Liver (tissue), 9 donors: ENCODE measurements around the gene SNX6. TPM values are rescaled to one million over a fixed set of nuclear protein-coding genes. Genes with fewer than 3 reads are reported as not detected.

ENCODE experiments used
- DNase-seq: peaks from one replicate; pipeline ENCODE4 v3.0.0-alpha.2; 2017; ENCODE audit warnings: low spot score
- H3K27ac ChIP-seq, 2 donors: one replicate each; pipeline ENCODE4 v1.7.0; 2013; ENCODE audit warnings: inconsistent platforms in 2 of 2, low read length in 2 of 2, control low read depth in 1 of 2, low read depth in 1 of 2, mild to moderate bottlenecking in 1 of 2
- H3K27me3 ChIP-seq, 4 donors: one replicate each; pipeline versions ENCODE4 v1.6.1 to v1.7.0; 2013; ENCODE audit warnings: low read length in 3 of 4, inconsistent platforms in 1 of 4, mild to moderate bottlenecking in 1 of 4, moderate library complexity in 1 of 4; ENCODE audit not compliant: control insufficient read depth in 4 of 4, insufficient read depth in 4 of 4
- H3K36me3 ChIP-seq, 4 donors: one replicate each; pipeline versions ENCODE4 v1.6.1 to v1.7.0; 2013; ENCODE audit warnings: low read length in 3 of 4, mild to moderate bottlenecking in 3 of 4, low read depth in 1 of 4, moderate library complexity in 1 of 4; ENCODE audit not compliant: control insufficient read depth in 4 of 4, insufficient read depth in 3 of 4
- H3K4me1 ChIP-seq, 4 donors: one replicate each; pipeline versions ENCODE4 v1.6.1 to v1.7.0; 2013; ENCODE audit warnings: low read length in 3 of 4, mild to moderate bottlenecking in 3 of 4, moderate library complexity in 1 of 4; ENCODE audit not compliant: control insufficient read depth in 4 of 4, insufficient read depth in 4 of 4
- H3K4me3 ChIP-seq, 3 donors: one replicate each; pipeline versions ENCODE4 v1.6.1 to v1.7.0; 2013; ENCODE audit warnings: low read length in 3 of 3, control low read depth in 1 of 3, low read depth in 1 of 3, mild to moderate bottlenecking in 1 of 3
- H3K9ac ChIP-seq, 2 donors: one replicate each; pipeline ENCODE4 v1.7.0; 2013; ENCODE audit warnings: low read length in 2 of 2, mild to moderate bottlenecking in 2 of 2, moderate library complexity in 2 of 2, control low read depth in 1 of 2, low read depth in 1 of 2
- H3K9me3 ChIP-seq, 4 donors: one replicate each; pipeline versions ENCODE4 v1.6.1 to v1.7.0; 2013; ENCODE audit warnings: low read length in 3 of 4; ENCODE audit not compliant: control insufficient read depth in 4 of 4
- ATF3 ChIP-seq: IDR thresholded peaks from 2 replicates; pipeline ENCODE4 v1.6.1; 2016; ENCODE audit warnings: antibody characterized with exemption
- EGR1 ChIP-seq, 2 donors: IDR thresholded peaks; 2 replicates each; pipeline ENCODE4 v1.6.1; 2016 to 2018; ENCODE audit warnings: antibody characterized with exemption in 2 of 2, low read depth in 2 of 2
- FOXA1 ChIP-seq: IDR thresholded peaks from 2 replicates; pipeline ENCODE4 v1.6.1; 2016; ENCODE audit warnings: antibody characterized with exemption
- HNF4G ChIP-seq: IDR thresholded peaks from 2 replicates; pipeline ENCODE4 v1.6.1; 2016; ENCODE audit warnings: antibody characterized with exemption
- JUND ChIP-seq, 2 donors: IDR thresholded peaks; 2 replicates each; pipeline ENCODE4 v1.6.1; 2016; ENCODE audit warnings: antibody characterized with exemption in 2 of 2
- NR2F2 ChIP-seq: IDR thresholded peaks from 2 replicates; pipeline ENCODE4 v1.6.1; 2016; ENCODE audit warnings: antibody characterized with exemption
- REST ChIP-seq: IDR thresholded peaks from 2 replicates; pipeline ENCODE4 v1.6.1; 2016; ENCODE audit warnings: antibody characterized with exemption, mild to moderate bottlenecking
- RXRA ChIP-seq, 2 donors: IDR thresholded peaks; 2 replicates each; pipeline ENCODE4 v1.6.1; 2017 to 2018; ENCODE audit warnings: antibody characterized with exemption in 2 of 2, mild to moderate bottlenecking in 1 of 2
- SP1 ChIP-seq: IDR thresholded peaks from 2 replicates; pipeline ENCODE4 v1.6.1; 2018; ENCODE audit warnings: antibody characterized with exemption, mild to moderate bottlenecking
- ZBTB33 ChIP-seq: IDR thresholded peaks from 2 replicates; pipeline ENCODE4 v1.6.1; 2016; ENCODE audit warnings: antibody characterized with exemption
- WGBS: extraction: QIAGEN DNeasy Blood & Tissue Kit; methylation state at CpG from one replicate; pipeline ENCODE4 v1.1.7; 2013; 5-methylcytosine and 5-hydroxymethylcytosine counted together
- polyA plus RNA-seq, 2 donors: library from polyadenylated mRNA; stranded (reverse) in 1 of 2; unstranded in 1 of 2; fragments of 200-250 nt in 1 of 2; fragments of >200 nt in 1 of 2; fragmentation: Nextera tagmentation in 1 of 2; extraction: Ambion mirVana in 1 of 2; gene quantifications; one replicate each; pipeline versions ENCODE4 v1.2.1 to v1.2.3, GENCODE V29; 2013 to 2015
- total RNA-seq, 2 donors: library from RNA; depleted of rRNA; stranded (reverse); fragments of >200 nt; gene quantifications; one replicate each; pipeline ENCODE4 v1.2.3, GENCODE V29; 2014
- donor health status: healthy.
- donor health status: healthy.
- donor health status: healthy.
- donor health status: healthy.
- donor health status: healthy.

SNX6 gene
- total and polyA plus RNA-seq, 4 donors: 23.5 to 62.2 (median 42.0) TPM

- Histone ChIP-seq H3K9ac (no peak overlapping the region), H3K4me3 (no peak overlapping the region), H3K9me3 (no peaks in the 10 kb centered on the region), H3K4me1 (no peaks in the 10 kb centered on the region), H3K36me3 (peaks cover 2 to 7% (median 4%) of the 10 kb centered on the region in 4 donors), H3K27me3 (no peaks in the 10 kb centered on the region), H3K27ac (no peak overlapping the region)
- WGBS: 97% methylated on average over 6 of the region's 6 CpGs
- DNase-seq: no peak
- TF ChIP-seq JUND (IDR thresholded peaks at IDR 0.05): no peak
- TF ChIP-seq ATF3: no peak
- TF ChIP-seq EGR1 (IDR thresholded peaks at IDR 0.05; ENCODE audit: low read depth in 2 of 2): no peak
- TF ChIP-seq REST: no peak
- TF ChIP-seq NR2F2: no peak
Measured at GRCh38 chr14:34616360-34616759, 13.6 kb downstream of the SNX6 start.

- H3K36me3 ChIP-seq: peaks cover 2 to 7% (median 4%) of the 10 kb centered on the region in 4 donors
Measured at GRCh38 chr14:34615507-34615906, 14.4 kb downstream of the SNX6 start.

More at GRCh38 chr14:34615507-34615906, 14.4 kb downstream of the SNX6 start:
- TF ChIP-seq ATF3 (no peak), SP1 (no peak), EGR1 (IDR thresholded peaks at IDR 0.05; ENCODE audit: low read depth in 2 of 2) (no peak), HNF4G (no peak), ZBTB33 (no peak), NR2F2 (no peak), FOXA1 (no peak), RXRA (IDR thresholded peaks at IDR 0.05) (no peak), JUND (IDR thresholded peaks at IDR 0.05) (no peak), REST (no peak)
- 97% methylated on average over 6 of the region's 6 CpGs for WGBS
- H3K9me3 ChIP-seq: no peaks in the 10 kb centered on the region
- no peak overlapping the region for H3K4me3 ChIP-seq
- H3K27ac ChIP-seq: no peak overlapping the region
- no peaks in the 10 kb centered on the region for H3K27me3 ChIP-seq
- H3K4me1 ChIP-seq: no peaks in the 10 kb centered on the region
- no peak for DNase-seq
- H3K9ac ChIP-seq: no peak overlapping the region
